Measurements from ENCODE around the gene B4GAT1. TPM values are rescaled to one million over a fixed set of nuclear protein-coding genes. Genes with fewer than 3 reads are reported as not detected.
A peak's percentile ranks its signal among the peaks of the same experiment; 100 is the strongest.
"Not testable (repeated sequence)": the region's sequence is repeated elsewhere in the genome, so short reads cannot be mapped to it uniquely, and the experiment has no call there.

B4GAT1 gene
- polyA plus RNA-seq (2013, experiment 1 of 2; ENCODE audit: insufficient read length): 20.2 TPM
- polyA plus RNA-seq (2013, experiment 2 of 2; ENCODE audit: insufficient read length): 22.4 TPM

- peak; percentile 95 for DNase-seq
These were observed at the start of gene B4GAT1 for GRCh38 chr11:66347425-66348276. Gene B4GAT1, minus strand, starts transcription at chr11:66347629. Its CDS starts 84 bp downstream, at chr11:66347545.

- DNase-seq: no peak
These were observed 46.5 kb upstream of the B4GAT1 start for GRCh38 chr11:66393954-66394353.

GRCh38 chr11:66391322-66391721 is 43.9 kb upstream of the B4GAT1 start:
- no peak for DNase-seq

- peak; percentile 66 for DNase-seq
These were observed 41.5 kb upstream of the B4GAT1 start for GRCh38 chr11:66388780-66389386.

- DNase-seq: peak; percentile 76
These were observed 39.0 kb upstream of the B4GAT1 start for GRCh38 chr11:66386171-66387069.

GRCh38 chr11:66384316-66384715 is 36.9 kb upstream of the B4GAT1 start:
- DNase-seq: not testable (repeated sequence)

GRCh38 chr11:66380264-66380663 is 32.8 kb upstream of the B4GAT1 start:
- not testable (repeated sequence) for DNase-seq

GRCh38 chr11:66373690-66374287 is 26.4 kb upstream of the B4GAT1 start:
- DNase-seq: not testable (repeated sequence)

- DNase-seq: no peak
These were observed 25.8 kb upstream of the B4GAT1 start for GRCh38 chr11:66373265-66373664.

GRCh38 chr11:66371627-66372415 is 24.4 kb upstream of the B4GAT1 start, which contains the start of gene SLC29A2:
Gene SLC29A2, minus strand, starts transcription at chr11:66371760. Its CDS starts 169 bp downstream, at chr11:66371591.
- DNase-seq: no peak

GRCh38 chr11:66369073-66369894 is 21.9 kb upstream of the B4GAT1 start:
- DNase-seq: no peak

- DNase-seq: no peak
These were observed 21.1 kb upstream of the B4GAT1 start for GRCh38 chr11:66368484-66368883.

GRCh38 chr11:66367561-66368312 is 20.3 kb upstream of the B4GAT1 start:
- DNase-seq: no peak

GRCh38 chr11:66366844-66367477 is 19.5 kb upstream of the B4GAT1 start:
- no peak for DNase-seq

- DNase-seq: no peak
These were observed 18.5 kb upstream of the B4GAT1 start for GRCh38 chr11:66365711-66366619.

GRCh38 chr11:66365166-66365565 is 17.7 kb upstream of the B4GAT1 start:
- no peak for DNase-seq

- DNase-seq: no peak
These were observed 16.5 kb upstream of the B4GAT1 start for GRCh38 chr11:66363805-66364535.
